K562 (cell line): ENCODE measurements around the gene MLLT11. TPM values are rescaled to one million over a fixed set of nuclear protein-coding genes. Genes with fewer than 3 reads are reported as not detected.

ENCODE experiments used
- FOXJ3 ChIP-seq: sonication (generic); formaldehyde crosslinking; IDR thresholded peaks from 2 replicates; pipeline ENCODE4 v1.4.0; 2020; ENCODE audit warnings: mild to moderate bottlenecking, missing genetic modification reagents
- KAT8 ChIP-seq: fragments of 450-650 bp; IDR thresholded peaks from 2 replicates; pipeline ENCODE4 v1.6.1; 2016; ENCODE audit warnings: low read depth, mild to moderate bottlenecking
- NCOA4 ChIP-seq: fragments of 450-650 bp; IDR thresholded peaks from 2 replicates; pipeline ENCODE4 v1.6.1; 2018; ENCODE audit warnings: mild to moderate bottlenecking; ENCODE audit not compliant: partially characterized antibody
- PHF20 ChIP-seq: fragments of 450-650 bp; IDR thresholded peaks from 2 replicates; pipeline ENCODE4 v1.6.1; 2018; ENCODE audit not compliant: partially characterized antibody
- SMAD3 ChIP-seq: fragments of 450-650 bp; formaldehyde crosslinking; conservative IDR thresholded peaks from 2 replicates; pipeline ENCODE4 v1.4.0; 2020; ENCODE audit warnings: mild to moderate bottlenecking
- SMARCE1 ChIP-seq: fragments of 450-650 bp; IDR thresholded peaks from 2 replicates; pipeline ENCODE4 v1.7.1; 2016; ENCODE audit warnings: mild to moderate bottlenecking
- ZNF165 ChIP-seq: fragments of 250-450 bp; sonication (Bioruptor Pico); IDR thresholded peaks from 2 replicates; pipeline ENCODE4 v1.4.0; 2020; ENCODE audit warnings: borderline replicate concordance
- ZNF764 ChIP-seq: fragments of 250-450 bp; sonication (Bioruptor Pico); IDR thresholded peaks from 2 replicates; pipeline ENCODE4 v1.4.0; 2020; ENCODE audit warnings: low read depth, mild to moderate bottlenecking, moderate library complexity
- polyA plus RNA-seq, 8 experiments: library from polyadenylated mRNA; depleted of rRNA in 4 of 8; stranded (reverse) in 5 of 8; unstranded in 3 of 8; fragments of >200 nt; fragmentation: Nextera tagmentation in 2 of 8; fragmentation: Illumina TruSeq in 1 of 8; extraction: Ambion mirVana in 2 of 8; extraction: Trizol in 1 of 8; gene quantifications; 2 replicates each; pipeline versions ENCODE4 v1.2.1 to v1.2.3, GENCODE V29; 2011 to 2014; ENCODE audit warnings: inconsistent platforms in 1 of 8, missing spikeins in 1 of 8
- total RNA-seq, 7 experiments: library from RNA; depleted of rRNA in 6 of 7; stranded (reverse); fragments of >200 nt in 6 of 7; fragmentation: Illumina TruSeq in 2 of 7; extraction: Trizol in 2 of 7; gene quantifications; 2 replicates each; pipeline versions ENCODE4 v1.2.1 to v1.2.3, GENCODE V29; 2011 to 2021; ENCODE audit warnings: low replicate concordance in 1 of 7
- TF ChIP-seq, protein P1 (sequence below), 2 experiments: IDR thresholded peaks in 1 of 2; conservative IDR thresholded peaks in 1 of 2; 2 replicates each; pipeline ENCODE4 v1.6.1; 2016; ENCODE audit warnings: low read depth in 2 of 2, mild to moderate bottlenecking in 1 of 2, missing compliant biosample characterization in 1 of 2, missing genetic modification characterization in 1 of 2, moderate library complexity in 1 of 2
- TF ChIP-seq, protein P2 (sequence below): fragments of 450-650 bp; IDR thresholded peaks from 2 replicates; pipeline ENCODE4 v1.6.1; 2016; ENCODE audit warnings: missing biosample characterization, missing genetic modification characterization
- TF ChIP-seq, protein P3 (sequence below): sonication (generic); formaldehyde crosslinking; IDR thresholded peaks from 2 replicates; pipeline ENCODE4 v1.8.1; 2023; ENCODE audit warnings: mild to moderate bottlenecking, missing genetic modification reagents
- TF ChIP-seq, protein P4 (sequence below), 2 experiments: fragments of 450-650 bp; formaldehyde crosslinking in 1 of 2; IDR thresholded peaks; 2 replicates each; pipeline versions ENCODE4 v1.4.0 to v1.6.1; 2014 to 2020; ENCODE audit warnings: mild to moderate bottlenecking in 2 of 2, borderline replicate concordance in 1 of 2, low read depth in 1 of 2

MLLT11 gene
- total and polyA plus RNA-seq, 9 of the 15 experiments (the other 6 are each of a cell fraction or from before 2014, with no cell fraction given): 12.1 to 91.0 (median 22.0) TPM

DNA sequence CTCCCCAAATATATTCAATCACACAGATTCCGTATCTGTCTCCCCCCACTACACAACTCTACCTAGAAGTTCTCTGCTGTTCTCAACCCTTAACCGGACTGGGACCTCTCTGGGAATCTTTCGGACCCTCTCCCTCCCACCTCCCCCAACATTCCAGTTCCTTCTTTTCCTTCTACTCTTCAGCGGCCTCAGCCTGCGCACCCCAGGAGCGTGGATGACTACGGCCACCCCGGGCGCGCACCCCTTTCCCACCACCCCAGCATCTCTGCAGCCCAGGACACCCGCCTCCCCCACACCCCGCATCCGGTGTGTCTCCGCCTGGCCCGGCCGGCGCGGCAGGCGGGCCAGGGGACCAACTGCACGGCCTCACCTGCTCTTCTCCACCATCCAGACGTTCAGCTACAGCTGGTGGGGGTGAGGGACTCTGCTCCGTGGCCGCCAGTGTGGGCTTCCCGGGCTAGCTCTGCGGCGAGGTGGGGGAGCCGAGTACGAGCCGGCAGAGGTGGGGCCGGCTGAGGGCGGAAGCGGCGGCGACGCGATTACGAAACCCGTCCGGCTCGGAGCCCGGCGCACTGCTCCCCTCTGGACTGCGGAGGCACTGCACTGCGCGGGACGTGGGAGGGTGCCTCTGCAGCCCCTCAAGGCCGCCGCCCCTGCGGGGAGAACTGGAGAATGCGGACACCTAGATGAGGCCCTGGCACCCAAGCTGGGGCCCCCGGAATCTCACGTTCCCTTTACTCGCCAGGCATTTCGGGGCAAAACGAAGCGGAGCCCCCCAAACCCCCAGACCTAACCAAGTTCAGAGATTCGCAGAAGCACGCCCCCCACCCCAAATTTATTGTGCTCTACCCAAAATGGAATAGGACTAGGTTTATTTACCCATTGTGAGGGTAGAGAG is 839 bp upstream of the MLLT11 start, which contains the start of gene CDC42SE1 (continued):
- TF ChIP-seq, protein P1, sequence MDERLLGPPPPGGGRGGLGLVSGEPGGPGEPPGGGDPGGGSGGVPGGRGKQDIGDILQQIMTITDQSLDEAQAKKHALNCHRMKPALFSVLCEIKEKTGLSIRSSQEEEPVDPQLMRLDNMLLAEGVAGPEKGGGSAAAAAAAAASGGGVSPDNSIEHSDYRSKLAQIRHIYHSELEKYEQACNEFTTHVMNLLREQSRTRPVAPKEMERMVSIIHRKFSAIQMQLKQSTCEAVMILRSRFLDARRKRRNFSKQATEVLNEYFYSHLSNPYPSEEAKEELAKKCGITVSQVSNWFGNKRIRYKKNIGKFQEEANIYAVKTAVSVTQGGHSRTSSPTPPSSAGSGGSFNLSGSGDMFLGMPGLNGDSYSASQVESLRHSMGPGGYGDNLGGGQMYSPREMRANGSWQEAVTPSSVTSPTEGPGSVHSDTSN (CRISPR knock-in tag; IDR thresholded peaks at IDR 0.05; ENCODE audit: low read depth): no peak
- TF ChIP-seq, protein P1 (tag; conservative IDR thresholded peaks at IDR 0.05; ENCODE audit: low read depth): no peak
- TF ChIP-seq KAT8 (no peak), FOXJ3 (CRISPR knock-in tag) (no peak), ZNF165 (CRISPR knock-in tag) (no peak), SMARCE1 (0 out of 2 replicates have a peak, but pooled peaks have one; percentile 38), PHF20 (peak; percentile 20), ZNF764 (no peak), SMAD3 (CRISPR knock-in tag) (peak; percentile 66; the same call in 1 of the 2 replicates), NCOA4 (no peak)
- TF ChIP-seq, protein P2, sequence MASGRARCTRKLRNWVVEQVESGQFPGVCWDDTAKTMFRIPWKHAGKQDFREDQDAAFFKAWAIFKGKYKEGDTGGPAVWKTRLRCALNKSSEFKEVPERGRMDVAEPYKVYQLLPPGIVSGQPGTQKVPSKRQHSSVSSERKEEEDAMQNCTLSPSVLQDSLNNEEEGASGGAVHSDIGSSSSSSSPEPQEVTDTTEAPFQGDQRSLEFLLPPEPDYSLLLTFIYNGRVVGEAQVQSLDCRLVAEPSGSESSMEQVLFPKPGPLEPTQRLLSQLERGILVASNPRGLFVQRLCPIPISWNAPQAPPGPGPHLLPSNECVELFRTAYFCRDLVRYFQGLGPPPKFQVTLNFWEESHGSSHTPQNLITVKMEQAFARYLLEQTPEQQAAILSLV (tag): peak; percentile 97
- TF ChIP-seq, protein P3, sequence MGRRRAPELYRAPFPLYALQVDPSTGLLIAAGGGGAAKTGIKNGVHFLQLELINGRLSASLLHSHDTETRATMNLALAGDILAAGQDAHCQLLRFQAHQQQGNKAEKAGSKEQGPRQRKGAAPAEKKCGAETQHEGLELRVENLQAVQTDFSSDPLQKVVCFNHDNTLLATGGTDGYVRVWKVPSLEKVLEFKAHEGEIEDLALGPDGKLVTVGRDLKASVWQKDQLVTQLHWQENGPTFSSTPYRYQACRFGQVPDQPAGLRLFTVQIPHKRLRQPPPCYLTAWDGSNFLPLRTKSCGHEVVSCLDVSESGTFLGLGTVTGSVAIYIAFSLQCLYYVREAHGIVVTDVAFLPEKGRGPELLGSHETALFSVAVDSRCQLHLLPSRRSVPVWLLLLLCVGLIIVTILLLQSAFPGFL (CRISPR knock-in tag): no peak
- TF ChIP-seq, protein P4, sequence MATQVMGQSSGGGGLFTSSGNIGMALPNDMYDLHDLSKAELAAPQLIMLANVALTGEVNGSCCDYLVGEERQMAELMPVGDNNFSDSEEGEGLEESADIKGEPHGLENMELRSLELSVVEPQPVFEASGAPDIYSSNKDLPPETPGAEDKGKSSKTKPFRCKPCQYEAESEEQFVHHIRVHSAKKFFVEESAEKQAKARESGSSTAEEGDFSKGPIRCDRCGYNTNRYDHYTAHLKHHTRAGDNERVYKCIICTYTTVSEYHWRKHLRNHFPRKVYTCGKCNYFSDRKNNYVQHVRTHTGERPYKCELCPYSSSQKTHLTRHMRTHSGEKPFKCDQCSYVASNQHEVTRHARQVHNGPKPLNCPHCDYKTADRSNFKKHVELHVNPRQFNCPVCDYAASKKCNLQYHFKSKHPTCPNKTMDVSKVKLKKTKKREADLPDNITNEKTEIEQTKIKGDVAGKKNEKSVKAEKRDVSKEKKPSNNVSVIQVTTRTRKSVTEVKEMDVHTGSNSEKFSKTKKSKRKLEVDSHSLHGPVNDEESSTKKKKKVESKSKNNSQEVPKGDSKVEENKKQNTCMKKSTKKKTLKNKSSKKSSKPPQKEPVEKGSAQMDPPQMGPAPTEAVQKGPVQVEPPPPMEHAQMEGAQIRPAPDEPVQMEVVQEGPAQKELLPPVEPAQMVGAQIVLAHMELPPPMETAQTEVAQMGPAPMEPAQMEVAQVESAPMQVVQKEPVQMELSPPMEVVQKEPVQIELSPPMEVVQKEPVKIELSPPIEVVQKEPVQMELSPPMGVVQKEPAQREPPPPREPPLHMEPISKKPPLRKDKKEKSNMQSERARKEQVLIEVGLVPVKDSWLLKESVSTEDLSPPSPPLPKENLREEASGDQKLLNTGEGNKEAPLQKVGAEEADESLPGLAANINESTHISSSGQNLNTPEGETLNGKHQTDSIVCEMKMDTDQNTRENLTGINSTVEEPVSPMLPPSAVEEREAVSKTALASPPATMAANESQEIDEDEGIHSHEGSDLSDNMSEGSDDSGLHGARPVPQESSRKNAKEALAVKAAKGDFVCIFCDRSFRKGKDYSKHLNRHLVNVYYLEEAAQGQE (IDR thresholded peaks at IDR 0.05; ENCODE audit: borderline replicate concordance): peak; percentile 73
- TF ChIP-seq, protein P4 (CRISPR knock-in tag; IDR thresholded peaks at IDR 0.05; ENCODE audit: low read depth): peak; percentile 73; the same call in 1 of the 2 replicates
